GM20431 (cell line): Measurements from ENCODE around the gene PBLD.

Experiments used
- in situ Hi-C: fragments of 300-500 bp; cut with MseI, MboI; formaldehyde crosslinking; loops from one replicate; pipeline ENCODE4 v1.15.0; 2020; ENCODE audit warnings: low sequenced_read_pairs; ENCODE audit not compliant: unreplicated experiment

PBLD gene

GRCh38 chr10:68332259-68333057 is at the start of gene PBLD:
PBLD (minus strand) TSS chr10:68332928; CDS start chr10:68306844, 26,084 bp downstream.
- in situ Hi-C loops: no loop called here

GRCh38 chr10:68371604-68372003 is 38.9 kb upstream of the PBLD start:
- in situ Hi-C loops: no loop called here

- in situ Hi-C loops: no loop called here
These were observed 34.4 kb upstream of the PBLD start for GRCh38 chr10:68367121-68367520.

- in situ Hi-C loops: no loop called here
These were observed 33.9 kb upstream of the PBLD start for GRCh38 chr10:68366600-68366999.

GRCh38 chr10:68365611-68366010 is 32.9 kb upstream of the PBLD start:
- in situ Hi-C loops: no loop called here

GRCh38 chr10:68364101-68364886 is 31.6 kb upstream of the PBLD start:
- in situ Hi-C loops: no loop called here

GRCh38 chr10:68362590-68362989 is 29.9 kb upstream of the PBLD start:
- in situ Hi-C loops: no loop called here

GRCh38 chr10:68359189-68359588 is 26.5 kb upstream of the PBLD start:
- in situ Hi-C loops: no loop called here

GRCh38 chr10:68353537-68353936 is 20.8 kb upstream of the PBLD start:
- in situ Hi-C loops: no loop called here

- in situ Hi-C loops: no loop called here
These were observed 15.6 kb upstream of the PBLD start for GRCh38 chr10:68348265-68348741.

- in situ Hi-C loops: no loop called here
These were observed 14.0 kb upstream of the PBLD start for GRCh38 chr10:68346774-68347173.

GRCh38 chr10:68345621-68346020 is 12.9 kb upstream of the PBLD start:
- in situ Hi-C loops: no loop called here

GRCh38 chr10:68342909-68343516 is 10.3 kb upstream of the PBLD start:
- in situ Hi-C loops: no loop called here

- in situ Hi-C loops: no loop called here
These were observed 7.8 kb upstream of the PBLD start for GRCh38 chr10:68340358-68341080.

GRCh38 chr10:68336754-68337351 is 4.1 kb upstream of the PBLD start:
- in situ Hi-C loops: no loop called here

GRCh38 chr10:68334672-68335467 is 2.1 kb upstream of the PBLD start:
- in situ Hi-C loops: no loop called here

GRCh38 chr10:68333440-68334431 is 1.0 kb upstream of the PBLD start:
- in situ Hi-C loops: no loop called here

- in situ Hi-C loops: no loop called here
These were observed 299 bp upstream of the PBLD start for GRCh38 chr10:68333058-68333395.
